Trophoblast cell (in vitro differentiated cells and primary cell): Measurements from ENCODE around the gene MROH2B.

Experiments used
- DNase-seq, 2 donors: peaks; one replicate each; pipeline ENCODE4 v3.0.0-alpha.2; 2016
- H2AFZ ChIP-seq: 2 replicates; pipeline ENCODE4 v1.6.1; 2013; ENCODE audit warnings: low read length, moderate library complexity, mild to moderate bottlenecking; ENCODE audit not compliant: insufficient read depth, poor library complexity
- H2AK5ac ChIP-seq: 2 replicates; pipeline ENCODE4 v1.6.1; 2013; ENCODE audit warnings: mild to moderate bottlenecking, low read length
- H2BK120ac ChIP-seq: 2 replicates; pipeline ENCODE4 v1.6.1; 2013; ENCODE audit warnings: low read length, mild to moderate bottlenecking, moderate library complexity; ENCODE audit not compliant: insufficient read depth, poor library complexity
- H2BK12ac ChIP-seq: 2 replicates; pipeline ENCODE4 v1.6.1; 2013; ENCODE audit warnings: mild to moderate bottlenecking, low read length, moderate library complexity
- H2BK5ac ChIP-seq: 2 replicates; pipeline ENCODE4 v1.6.1; 2013; ENCODE audit warnings: low read length, low read depth, moderate library complexity, mild to moderate bottlenecking; ENCODE audit not compliant: poor library complexity
- H3K14ac ChIP-seq: 2 replicates; pipeline ENCODE4 v1.6.1; 2013; ENCODE audit warnings: mild to moderate bottlenecking, low read length
- H3K18ac ChIP-seq: 2 replicates; pipeline ENCODE4 v1.6.1; 2013; ENCODE audit warnings: mild to moderate bottlenecking, low read length
- H3K23ac ChIP-seq: 2 replicates; pipeline ENCODE4 v1.6.1; 2013; ENCODE audit warnings: low read length
- H3K27ac ChIP-seq: 2 replicates; pipeline ENCODE4 v1.5.1; 2013; ENCODE audit warnings: low read depth, mild to moderate bottlenecking, inconsistent platforms, low read length, moderate library complexity
- H3K27me3 ChIP-seq: 2 replicates; pipeline ENCODE4 v1.6.1; 2013; ENCODE audit warnings: inconsistent platforms, mild to moderate bottlenecking, low read length, moderate library complexity; ENCODE audit not compliant: insufficient read depth
- H3K36me3 ChIP-seq, 2 experiments: 1 replicate in 1 of 2; 2 replicates in 1 of 2; pipeline ENCODE4 v1.6.1; 2013; ENCODE audit warnings: low read length in 2 of 2, mild to moderate bottlenecking in 2 of 2, moderate library complexity in 1 of 2; ENCODE audit not compliant: insufficient read depth in 2 of 2, control insufficient read depth in 1 of 2
- H3K4ac ChIP-seq: 2 replicates; pipeline ENCODE4 v1.6.1; 2013; ENCODE audit warnings: low read depth, mild to moderate bottlenecking, low read length, moderate library complexity
- H3K4me1 ChIP-seq, 2 experiments: 1 replicate in 1 of 2; 2 replicates in 1 of 2; pipeline ENCODE4 v1.6.1; 2013; ENCODE audit warnings: low read length in 2 of 2, mild to moderate bottlenecking in 2 of 2, moderate library complexity in 1 of 2; ENCODE audit not compliant: insufficient read depth in 2 of 2, control insufficient read depth in 1 of 2
- H3K4me2 ChIP-seq: 2 replicates; pipeline ENCODE4 v1.6.1; 2013; ENCODE audit warnings: inconsistent platforms, mild to moderate bottlenecking, low read length, moderate library complexity
- H3K4me3 ChIP-seq: 2 replicates; pipeline ENCODE4 v1.5.1; 2013; ENCODE audit warnings: mild to moderate bottlenecking, low read depth, low read length, inconsistent platforms
- H3K79me1 ChIP-seq: one replicate; pipeline ENCODE4 v1.6.1; 2013; ENCODE audit warnings: low read length
- H3K79me2 ChIP-seq: 2 replicates; pipeline ENCODE4 v1.6.1; 2013; ENCODE audit warnings: low read length, mild to moderate bottlenecking; ENCODE audit not compliant: control insufficient read depth, insufficient read depth, poor library complexity
- H3K9ac ChIP-seq: 2 replicates; pipeline ENCODE4 v1.6.1; 2013; ENCODE audit warnings: mild to moderate bottlenecking, low read length
- H3K9me3 ChIP-seq: 2 replicates; pipeline ENCODE4 v1.6.1; 2013; ENCODE audit warnings: low read depth, mild to moderate bottlenecking, control low read depth, inconsistent platforms, low read length; ENCODE audit not compliant: insufficient read depth
- H4K12ac ChIP-seq: 2 replicates; pipeline ENCODE4 v1.6.1; 2013; ENCODE audit warnings: low read depth, mild to moderate bottlenecking, low read length, moderate library complexity
- H4K8ac ChIP-seq: 2 replicates; pipeline ENCODE4 v1.6.1; 2013; ENCODE audit warnings: low read depth, mild to moderate bottlenecking, low read length, moderate library complexity
- H4K91ac ChIP-seq: one replicate; pipeline ENCODE4 v1.6.1; 2013; ENCODE audit warnings: low read depth, mild to moderate bottlenecking, low read length, moderate library complexity
- WGBS: extraction: QIAGEN DNeasy Blood & Tissue Kit; methylation state at CpG from one replicate; pipeline ENCODE4 v1.1.7; 2013; ENCODE audit warnings: missing lambda C conversion rate; ENCODE audit not compliant: insufficient read length, insufficient coverage; ENCODE audit errors: extremely low coverage; 5-methylcytosine and 5-hydroxymethylcytosine counted together

Gene MROH2B

DNA sequence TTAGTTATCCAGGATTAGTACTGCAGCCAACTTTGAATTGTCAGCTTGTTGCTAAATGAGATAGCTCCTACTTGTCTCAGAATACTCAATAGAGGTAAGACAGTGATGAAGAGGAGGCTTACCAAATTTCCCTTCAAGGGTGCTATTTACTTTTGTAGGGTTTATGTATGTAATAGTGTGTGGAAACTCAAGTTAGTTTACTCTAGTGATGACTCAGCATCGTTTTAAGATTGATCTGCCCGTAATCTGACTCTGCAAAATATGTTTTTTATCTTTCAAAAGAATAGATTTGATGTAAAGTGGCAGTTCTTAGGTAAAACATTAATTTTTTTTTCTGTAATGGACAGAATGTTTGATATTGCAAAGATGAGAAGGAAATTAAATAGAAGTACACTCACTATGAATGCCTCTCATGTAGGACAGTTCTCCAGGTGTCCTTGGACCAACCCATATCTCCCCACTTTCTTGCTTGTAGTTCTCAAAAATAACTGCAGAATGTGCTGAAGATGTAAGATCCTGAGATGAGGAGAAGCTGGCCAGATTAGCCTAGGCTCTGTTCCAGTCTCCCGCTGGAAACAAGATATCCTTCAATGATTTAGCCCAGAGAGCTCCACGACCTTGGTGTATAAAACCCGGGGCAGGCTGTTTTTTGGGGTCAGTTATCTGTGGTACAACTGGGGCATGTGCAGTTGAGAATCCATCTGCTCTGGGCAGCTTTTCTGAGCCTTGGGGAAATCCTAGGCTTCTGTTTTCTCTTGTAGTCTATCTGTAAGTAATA is 24.4 kb upstream of the MROH2B start:
- no CpG with 5 or more reads among the region's 5 CpGs for WGBS
- Histone ChIP-seq H3K27me3 (no peaks in the 10 kb centered on the region), H3K18ac (no peak overlapping the region), H3K79me1 (no peaks in the 10 kb centered on the region), H3K36me3 (no peaks in the 10 kb centered on the region), H2BK120ac (no peak overlapping the region), H2BK5ac (no peak overlapping the region), H4K8ac (no peak overlapping the region), H4K91ac (no peak overlapping the region), H4K12ac (no peak overlapping the region), H3K4ac (no peak overlapping the region), H3K4me3 (no peak overlapping the region), H3K27ac (no peak overlapping the region), H2AFZ (no peak overlapping the region), H3K4me2 (no peak overlapping the region), H3K14ac (no peak overlapping the region), H3K4me1 (no peaks in the 10 kb centered on the region), H3K79me2 (no peaks in the 10 kb centered on the region), H2AK5ac (no peak overlapping the region), H3K23ac (no peak overlapping the region), H3K9ac (no peak overlapping the region), H3K9me3 (peaks cover 1% of the 10 kb centered on the region), H2BK12ac (no peak overlapping the region)
- no peak for DNase-seq

- Histone ChIP-seq H3K79me2 (no peaks in the 10 kb centered on the region), H3K4ac (no peak overlapping the region), H2BK5ac (no peak overlapping the region), H4K91ac (no peak overlapping the region), H3K27ac (no peak overlapping the region), H4K8ac (no peak overlapping the region), H2BK120ac (no peak overlapping the region), H3K79me1 (no peaks in the 10 kb centered on the region), H3K36me3 (no peaks in the 10 kb centered on the region), H3K9me3 (peaks cover 1% of the 10 kb centered on the region), H3K4me3 (no peak overlapping the region), H3K27me3 (no peaks in the 10 kb centered on the region), H3K9ac (no peak overlapping the region), H3K18ac (no peak overlapping the region), H3K14ac (no peak overlapping the region), H2AK5ac (no peak overlapping the region), H3K4me1 (no peaks in the 10 kb centered on the region), H2AFZ (no peak overlapping the region), H3K4me2 (no peak overlapping the region), H3K23ac (no peak overlapping the region), H4K12ac (no peak overlapping the region), H2BK12ac (no peak overlapping the region)
- DNase-seq: peak in 1 of 2 donors; percentile 16
- no CpG with 5 or more reads among the region's 2 CpGs for WGBS
Measured at GRCh38 chr5:41094871-41095270, 23.7 kb upstream of the MROH2B start.

DNA sequence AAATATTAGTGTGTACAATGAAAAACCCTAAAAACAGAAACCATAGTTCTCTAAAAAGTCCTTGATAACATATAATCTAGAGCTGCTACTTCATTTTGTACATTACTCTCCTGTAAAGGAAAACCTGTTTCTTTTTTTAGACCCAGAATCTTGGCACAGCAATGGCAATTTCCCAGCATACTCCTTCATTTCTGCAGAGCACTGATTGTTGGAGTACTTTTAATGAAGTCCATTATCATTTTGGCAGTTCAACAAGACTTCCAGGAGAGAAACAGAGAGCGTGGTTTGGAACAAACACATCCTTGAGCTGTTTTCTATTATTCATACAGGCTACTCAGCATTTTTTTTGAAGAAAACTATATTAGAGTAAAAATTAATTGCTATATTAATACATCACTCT is 22.7 kb upstream of the MROH2B start:
- no CpG with 5 or more reads among the region's 1 CpG for WGBS
- Histone ChIP-seq H3K4me1 (no peaks in the 10 kb centered on the region), H3K23ac (no peak overlapping the region), H4K91ac (no peak overlapping the region), H3K4me3 (no peak overlapping the region), H3K18ac (no peak overlapping the region), H3K27ac (no peak overlapping the region), H3K79me2 (no peaks in the 10 kb centered on the region), H3K14ac (no peak overlapping the region), H2BK5ac (no peak overlapping the region), H3K27me3 (no peaks in the 10 kb centered on the region), H2BK120ac (no peak overlapping the region), H2AK5ac (no peak overlapping the region), H3K36me3 (no peaks in the 10 kb centered on the region), H4K12ac (no peak overlapping the region), H4K8ac (no peak overlapping the region), H3K4me2 (no peak overlapping the region), H3K9me3 (peaks cover 1% of the 10 kb centered on the region), H3K4ac (no peak overlapping the region), H2BK12ac (no peak overlapping the region), H3K9ac (no peak overlapping the region), H2AFZ (no peak overlapping the region), H3K79me1 (no peaks in the 10 kb centered on the region)
- DNase-seq: no peak

DNA sequence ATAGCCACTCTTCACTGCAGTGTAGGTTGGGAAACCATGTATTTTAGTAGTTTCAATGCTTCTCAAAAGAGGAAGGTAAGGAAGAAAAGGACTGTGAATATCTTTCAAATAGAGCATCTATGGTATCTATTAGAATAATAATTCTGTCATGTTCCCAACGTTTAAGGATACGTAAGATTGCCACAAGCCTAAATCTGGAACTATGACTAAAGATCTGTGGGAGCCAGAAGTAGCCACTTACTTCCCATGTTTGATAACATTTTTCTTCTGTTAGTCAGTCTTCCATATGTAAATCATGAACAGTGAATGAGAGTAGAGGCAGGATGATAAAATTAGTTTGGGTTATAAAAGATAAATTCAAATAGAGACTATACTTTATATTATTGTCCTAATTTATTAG is 16.3 kb upstream of the MROH2B start:
- Histone ChIP-seq H4K12ac (no peak overlapping the region), H3K79me1 (no peaks in the 10 kb centered on the region), H2BK5ac (no peak overlapping the region), H3K79me2 (no peaks in the 10 kb centered on the region), H3K27me3 (no peaks in the 10 kb centered on the region), H2BK120ac (no peak overlapping the region), H3K27ac (no peak overlapping the region), H2BK12ac (no peak overlapping the region), H2AFZ (no peak overlapping the region), H4K91ac (no peak overlapping the region), H3K14ac (no peak overlapping the region), H3K4me2 (no peak overlapping the region), H3K4me3 (no peak overlapping the region), H3K4ac (no peak overlapping the region), H4K8ac (no peak overlapping the region), H3K9me3 (no peaks in the 10 kb centered on the region), H3K4me1 (no peaks in the 10 kb centered on the region), H2AK5ac (no peak overlapping the region), H3K18ac (no peak overlapping the region), H3K9ac (no peak overlapping the region), H3K36me3 (no peaks in the 10 kb centered on the region), H3K23ac (no peak overlapping the region)
- no CpG with 5 or more reads among the region's 2 CpGs for WGBS
- DNase-seq: no peak
